ENCODE data around the gene FAM90A26.

DNA sequence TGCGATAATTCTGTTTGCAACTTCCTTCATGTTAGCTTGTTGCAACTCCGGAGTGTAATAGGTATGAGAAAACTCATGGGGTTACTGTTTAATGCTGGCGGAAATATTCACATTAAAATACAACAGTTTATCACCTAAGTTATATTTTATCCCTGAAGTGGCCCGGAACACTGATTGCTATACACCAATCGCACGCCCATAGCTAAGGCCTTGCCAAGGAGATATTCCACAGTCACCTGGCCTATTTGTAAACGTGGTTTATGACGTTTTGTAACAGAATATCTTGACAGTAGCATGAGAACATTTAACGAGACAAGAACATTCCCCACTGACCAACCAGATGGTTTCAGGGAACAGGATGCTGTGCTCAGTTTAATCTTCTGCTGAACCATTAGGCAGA lies 23.2 kb upstream of the FAM90A26 start:
- TF ChIP-seq, protein P1, sequence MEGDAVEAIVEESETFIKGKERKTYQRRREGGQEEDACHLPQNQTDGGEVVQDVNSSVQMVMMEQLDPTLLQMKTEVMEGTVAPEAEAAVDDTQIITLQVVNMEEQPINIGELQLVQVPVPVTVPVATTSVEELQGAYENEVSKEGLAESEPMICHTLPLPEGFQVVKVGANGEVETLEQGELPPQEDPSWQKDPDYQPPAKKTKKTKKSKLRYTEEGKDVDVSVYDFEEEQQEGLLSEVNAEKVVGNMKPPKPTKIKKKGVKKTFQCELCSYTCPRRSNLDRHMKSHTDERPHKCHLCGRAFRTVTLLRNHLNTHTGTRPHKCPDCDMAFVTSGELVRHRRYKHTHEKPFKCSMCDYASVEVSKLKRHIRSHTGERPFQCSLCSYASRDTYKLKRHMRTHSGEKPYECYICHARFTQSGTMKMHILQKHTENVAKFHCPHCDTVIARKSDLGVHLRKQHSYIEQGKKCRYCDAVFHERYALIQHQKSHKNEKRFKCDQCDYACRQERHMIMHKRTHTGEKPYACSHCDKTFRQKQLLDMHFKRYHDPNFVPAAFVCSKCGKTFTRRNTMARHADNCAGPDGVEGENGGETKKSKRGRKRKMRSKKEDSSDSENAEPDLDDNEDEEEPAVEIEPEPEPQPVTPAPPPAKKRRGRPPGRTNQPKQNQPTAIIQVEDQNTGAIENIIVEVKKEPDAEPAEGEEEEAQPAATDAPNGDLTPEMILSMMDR (IDR thresholded peaks at IDR 0.05), result no peak
- no peak for TF ChIP-seq POLR2A (IDR thresholded peaks at IDR 0.05)
